SIG-M5 treated with dmso at 0.1 percent for 504 hours (cell line): Measurements from ENCODE around the gene TEDDM1.
"Not testable (repeated sequence)": the region's sequence is repeated elsewhere in the genome, so short reads cannot be mapped to it uniquely, and the experiment has no call there.

Experiments
- DNase-seq: peaks from one replicate; lab custom pipeline; 2025; ENCODE audit not compliant: unreplicated experiment; lab: John Stamatoyannopoulos, UW

The TEDDM1 gene, protein sequence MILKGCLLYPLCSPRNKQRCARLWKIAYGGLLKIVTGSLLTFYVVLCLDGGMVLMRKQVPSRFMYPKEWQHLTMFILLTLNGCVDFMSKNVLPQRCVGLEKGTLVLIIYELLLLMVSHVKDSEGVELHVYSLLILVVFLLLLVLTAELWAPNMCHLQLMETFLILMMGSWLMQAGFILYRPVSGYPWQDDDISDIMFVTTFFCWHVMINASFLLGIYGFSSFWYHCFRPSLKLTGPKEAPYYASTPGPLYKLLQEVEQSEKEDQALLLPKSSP

DNA sequence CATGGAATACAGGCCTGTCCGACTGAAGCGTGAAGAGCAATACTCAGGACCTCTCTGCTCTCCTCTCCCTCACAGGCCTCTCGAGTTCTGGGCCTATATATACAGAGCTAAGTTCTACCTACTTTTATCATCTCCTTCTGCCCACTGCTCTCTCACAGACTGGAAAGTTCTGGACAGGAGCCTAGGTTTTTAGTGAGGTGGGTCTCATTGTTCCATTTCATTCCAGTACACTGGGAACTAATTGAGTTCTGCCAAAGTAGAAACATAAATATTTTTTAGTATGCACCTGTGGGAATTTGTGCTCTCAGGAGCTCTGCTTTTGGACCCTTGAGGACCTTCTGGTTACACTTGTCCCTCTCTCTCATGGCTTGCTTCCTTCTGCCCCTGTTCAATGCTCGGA is at the start of gene TEDDM1:
TEDDM1 (minus strand) TSS at position 101 of the 400 bp plus-strand sequence. CDS start 182 bp downstream, outside the sequence.
- no peak for DNase-seq

DNA sequence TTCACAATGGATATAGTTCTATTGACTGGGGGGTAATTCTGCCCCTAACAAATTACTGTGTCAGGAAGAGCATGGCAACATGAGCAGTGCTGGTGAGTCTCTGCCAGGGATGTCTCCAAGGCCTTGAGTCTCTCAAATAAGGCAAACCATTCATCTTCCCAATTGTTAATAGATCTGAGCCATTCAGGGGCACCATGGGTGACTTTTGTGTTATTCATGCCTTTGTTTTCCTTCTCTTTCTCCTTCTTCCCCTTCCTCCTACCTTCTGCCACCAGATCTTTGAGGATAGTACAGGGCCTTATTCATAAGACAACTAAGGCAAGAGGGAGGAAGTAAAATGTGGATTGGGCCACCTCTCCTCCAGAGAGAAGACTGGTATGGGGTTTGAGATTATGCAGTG is 49.6 kb upstream of the TEDDM1 start, which contains the start of gene RGSL1:
RGSL1 (plus strand) TSS at position 60 of the 400 bp plus-strand sequence; CDS start at position 80, 20 bp downstream.
- DNase-seq = no peak

DNA sequence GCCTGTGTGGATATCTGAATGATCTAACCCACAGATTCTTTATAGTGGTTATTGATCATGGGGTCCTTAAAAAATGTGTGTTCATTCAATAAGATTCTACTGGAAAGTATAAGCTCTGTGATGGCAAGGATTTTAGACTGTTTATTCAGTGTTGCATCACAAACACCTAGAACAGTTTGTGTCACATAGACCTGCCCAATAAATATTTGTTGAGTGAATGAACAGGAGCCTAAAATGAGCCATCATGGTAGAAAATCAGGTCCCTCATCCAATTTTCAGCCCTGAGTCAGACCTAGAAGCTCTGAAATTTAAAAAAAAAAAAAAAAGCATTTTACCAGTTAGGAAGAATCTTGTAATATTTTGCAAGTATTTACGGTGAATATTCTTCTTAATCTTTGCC is 47.2 kb upstream of the TEDDM1 start:
- no peak for DNase-seq

DNA sequence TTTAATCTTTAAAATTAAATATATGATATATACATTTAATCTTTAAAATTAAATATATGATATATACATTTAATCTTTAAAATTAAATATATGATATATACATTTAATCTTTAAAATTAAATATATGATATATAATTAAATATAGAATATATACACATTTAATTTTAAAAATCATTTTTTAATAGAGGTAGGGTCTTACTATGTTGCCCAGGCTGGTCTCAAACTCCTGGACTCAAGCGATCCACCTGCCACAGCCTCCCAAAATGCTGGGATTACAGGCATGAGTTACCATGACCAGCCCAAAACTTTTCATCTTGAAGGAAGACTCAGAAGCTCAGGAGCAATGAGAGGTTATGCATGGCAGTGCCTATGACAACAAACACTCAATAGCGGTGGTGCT is 46.7 kb upstream of the TEDDM1 start:
- not testable (repeated sequence) for DNase-seq

DNA sequence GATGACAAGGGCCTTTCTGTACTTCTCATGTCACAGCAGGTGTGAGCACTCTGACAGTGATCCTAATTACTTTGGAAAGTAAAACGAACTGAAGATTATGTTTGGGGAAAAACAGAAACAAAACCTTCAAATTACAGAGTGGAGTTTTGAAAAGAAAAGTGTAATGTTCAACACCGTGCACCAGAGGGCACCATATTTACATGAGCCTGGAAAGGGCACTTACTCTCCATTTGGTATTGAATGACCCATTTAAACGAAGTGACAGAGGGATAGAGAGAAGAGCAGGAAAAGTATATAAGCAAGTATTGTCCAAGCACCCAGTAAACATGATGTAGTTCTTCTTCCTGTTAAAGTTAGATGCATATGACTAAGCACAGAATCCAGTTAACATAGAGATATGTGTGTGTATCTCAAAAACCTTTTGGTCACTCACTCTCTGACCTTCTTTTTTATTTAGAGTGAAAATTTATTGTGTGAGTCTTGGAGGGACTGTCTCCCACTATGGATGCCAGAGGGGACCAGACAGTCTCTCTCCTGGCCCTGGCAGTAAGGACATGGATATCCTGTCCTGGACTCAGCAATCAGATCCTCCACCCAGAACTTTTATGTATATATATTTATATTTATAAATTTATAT is 45.7 kb upstream of the TEDDM1 start:
- DNase-seq = peak; percentile 84

DNA sequence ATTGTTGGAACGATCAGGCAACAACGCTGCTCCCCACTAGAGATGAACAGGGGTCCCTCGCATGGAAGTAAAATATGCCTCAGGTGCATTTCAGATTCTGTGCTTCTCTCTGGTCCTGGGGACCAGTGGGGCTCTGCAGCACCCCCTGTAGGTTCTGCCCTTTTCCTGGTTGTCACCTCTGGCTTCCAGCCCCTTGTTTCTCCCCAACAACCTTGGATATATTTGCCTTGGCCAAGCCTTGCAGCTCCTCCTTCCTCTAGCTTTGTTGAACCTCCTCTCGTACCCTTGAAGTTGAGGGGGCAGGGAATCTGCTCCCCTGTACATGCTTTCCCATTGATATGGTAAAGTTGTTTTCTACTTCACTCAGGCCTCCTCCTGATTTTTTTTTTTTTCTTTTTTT is 44.0 kb upstream of the TEDDM1 start:
- DNase-seq = no peak

DNA sequence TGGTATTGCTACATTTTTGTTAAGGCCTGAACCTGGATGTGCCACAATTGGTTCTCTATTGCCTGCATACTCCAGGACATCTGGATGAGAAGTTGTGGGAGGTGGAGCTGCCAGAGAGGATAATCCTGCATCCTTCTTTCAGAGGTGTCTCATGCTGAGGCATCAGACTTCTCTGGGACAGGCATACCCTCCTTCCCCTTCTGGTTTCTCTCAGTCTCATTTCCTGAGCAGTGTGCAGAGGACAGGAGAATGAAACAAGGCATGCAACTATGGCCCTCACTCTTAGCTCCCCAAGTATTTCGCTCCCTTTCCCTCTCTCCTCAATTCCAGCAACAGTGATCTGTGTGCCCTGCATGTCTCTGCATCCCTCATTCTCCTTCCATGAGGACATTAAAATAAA is 41.9 kb upstream of the TEDDM1 start:
- DNase-seq = no peak

DNA sequence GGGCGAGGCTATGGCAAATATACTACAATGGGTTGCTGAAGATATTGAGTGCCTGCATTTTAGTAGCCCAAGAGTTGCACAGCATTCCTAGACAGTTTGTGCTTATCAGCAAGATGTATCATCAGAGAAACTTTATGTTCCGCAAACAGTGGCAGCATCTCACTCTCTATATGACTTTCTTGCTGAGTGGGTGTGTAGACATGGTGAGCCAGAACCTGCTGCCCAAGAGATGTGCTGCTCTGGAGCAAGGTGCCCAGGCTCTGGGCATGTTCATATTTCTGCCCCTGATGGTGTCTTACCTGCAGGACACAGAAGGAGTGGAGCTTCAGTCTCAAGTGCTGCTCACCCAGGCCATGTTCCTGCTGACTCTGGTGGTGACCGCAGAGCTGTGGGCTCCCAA is 41.3 kb upstream of the TEDDM1 start:
- DNase-seq = no peak

DNA sequence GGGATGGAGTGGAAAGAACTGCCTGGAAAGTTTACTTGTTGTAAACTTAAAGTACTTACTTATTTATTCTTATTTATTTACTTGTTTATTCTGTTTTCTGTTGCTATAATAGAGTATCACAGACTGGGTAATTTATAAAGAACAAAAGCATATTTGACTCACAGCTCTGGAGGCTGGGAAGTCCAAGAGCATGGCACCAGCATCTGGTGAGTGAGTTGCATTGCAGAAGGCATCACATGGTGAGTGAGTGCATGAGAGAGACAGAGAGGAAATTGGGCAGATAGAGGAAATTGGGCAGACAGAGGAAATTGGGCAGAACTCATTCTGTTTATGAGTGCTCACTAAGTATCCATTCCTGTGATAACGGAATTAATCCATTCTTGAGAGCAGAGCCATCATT is 37.9 kb upstream of the TEDDM1 start:
- no peak for DNase-seq

DNA sequence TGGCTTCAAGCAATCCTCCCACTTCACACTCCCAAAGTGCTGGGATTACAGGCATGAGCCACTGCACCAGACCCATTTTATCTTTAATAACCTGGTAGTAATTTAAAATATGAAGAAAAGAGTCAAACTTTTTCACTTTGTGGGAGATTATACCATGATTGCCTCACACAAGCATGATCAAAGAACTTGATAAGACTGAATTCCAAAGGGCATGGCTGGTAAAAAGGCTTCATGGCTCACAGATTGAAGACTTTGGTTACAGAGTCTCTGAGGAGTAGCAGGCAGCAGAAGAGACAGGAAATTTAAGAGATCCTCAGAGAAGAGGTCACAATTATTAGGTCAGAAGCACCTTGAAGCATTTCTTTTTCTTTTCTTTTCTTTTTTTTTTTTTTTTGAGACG is 33.1 kb upstream of the TEDDM1 start:
- no peak for DNase-seq

DNA sequence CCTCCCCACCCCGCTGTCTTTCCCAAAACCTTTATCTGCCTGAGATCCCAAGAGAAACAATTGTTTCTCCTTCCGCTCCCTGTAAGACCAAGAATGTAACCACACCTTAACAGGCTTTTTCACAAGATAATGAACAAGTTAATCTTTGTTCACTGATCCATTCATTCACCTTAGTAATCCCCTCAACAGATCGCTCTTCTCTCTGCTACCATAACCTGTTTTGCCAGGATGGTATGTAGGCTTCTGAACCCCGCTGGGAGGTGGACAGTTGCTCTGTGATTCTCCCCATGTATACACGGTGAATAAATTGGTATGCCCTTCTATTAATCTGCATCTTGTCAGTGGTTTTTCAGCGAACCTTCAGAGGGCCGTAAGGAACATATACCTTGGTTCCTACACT is 30.8 kb upstream of the TEDDM1 start:
- DNase-seq = no peak

DNA sequence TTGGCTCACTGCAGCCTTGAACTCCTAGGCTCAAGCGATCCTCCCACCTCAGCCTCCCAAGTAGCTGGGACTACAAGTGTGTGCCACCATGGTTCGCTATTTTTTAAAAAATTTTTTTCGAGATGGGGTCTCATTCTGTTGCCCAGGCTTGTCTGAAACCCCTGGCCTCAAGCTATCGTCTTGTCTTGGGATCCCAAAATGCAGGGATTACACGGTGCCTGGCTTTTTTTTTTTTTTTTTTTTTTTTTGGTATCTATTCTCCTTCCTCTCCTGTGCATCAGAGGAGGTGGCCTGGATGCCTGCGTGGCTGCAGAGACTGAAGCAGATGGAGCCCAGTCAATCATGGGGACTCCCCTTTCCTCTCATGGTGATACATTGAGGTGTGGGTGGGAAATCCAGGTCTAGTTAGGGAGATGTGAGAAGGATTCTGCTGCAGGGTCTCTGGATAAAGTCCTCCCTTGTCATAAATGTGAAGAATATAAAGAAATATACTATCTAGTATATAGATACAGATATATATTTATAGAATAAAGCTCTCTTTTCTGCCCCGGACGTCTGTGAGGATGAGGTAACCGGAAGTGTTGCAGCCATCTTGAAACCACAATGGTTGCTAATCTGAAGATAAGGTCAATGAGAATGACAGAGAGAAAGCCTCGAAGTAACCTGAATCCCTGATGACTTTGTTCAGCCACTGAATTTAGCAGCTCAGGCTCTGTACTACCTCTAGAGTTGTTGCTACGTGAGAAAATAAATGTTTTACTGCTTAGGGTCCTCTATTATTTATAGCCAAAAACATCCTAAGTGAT is 30.0 kb upstream of the TEDDM1 start:
- DNase-seq = peak; percentile 78

DNA sequence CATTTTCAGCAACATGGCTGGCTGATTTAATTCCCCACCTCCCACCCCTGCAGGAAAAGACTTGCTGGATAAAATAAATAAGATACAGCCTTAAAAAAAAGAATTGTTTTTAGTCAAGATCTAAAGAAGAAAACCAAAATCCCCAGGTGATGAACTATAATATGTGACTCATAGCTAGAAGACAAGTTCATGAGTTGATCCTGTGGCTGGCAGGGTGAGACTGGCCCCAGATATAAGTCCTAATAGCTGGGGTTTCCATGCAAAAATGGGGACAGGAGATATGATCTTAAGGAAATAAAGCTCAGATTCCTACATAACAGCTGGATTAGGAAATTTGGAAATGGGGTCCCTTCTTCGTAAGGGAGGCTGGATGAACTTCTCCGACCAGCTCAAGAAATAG is 27.6 kb upstream of the TEDDM1 start:
- no peak for DNase-seq

DNA sequence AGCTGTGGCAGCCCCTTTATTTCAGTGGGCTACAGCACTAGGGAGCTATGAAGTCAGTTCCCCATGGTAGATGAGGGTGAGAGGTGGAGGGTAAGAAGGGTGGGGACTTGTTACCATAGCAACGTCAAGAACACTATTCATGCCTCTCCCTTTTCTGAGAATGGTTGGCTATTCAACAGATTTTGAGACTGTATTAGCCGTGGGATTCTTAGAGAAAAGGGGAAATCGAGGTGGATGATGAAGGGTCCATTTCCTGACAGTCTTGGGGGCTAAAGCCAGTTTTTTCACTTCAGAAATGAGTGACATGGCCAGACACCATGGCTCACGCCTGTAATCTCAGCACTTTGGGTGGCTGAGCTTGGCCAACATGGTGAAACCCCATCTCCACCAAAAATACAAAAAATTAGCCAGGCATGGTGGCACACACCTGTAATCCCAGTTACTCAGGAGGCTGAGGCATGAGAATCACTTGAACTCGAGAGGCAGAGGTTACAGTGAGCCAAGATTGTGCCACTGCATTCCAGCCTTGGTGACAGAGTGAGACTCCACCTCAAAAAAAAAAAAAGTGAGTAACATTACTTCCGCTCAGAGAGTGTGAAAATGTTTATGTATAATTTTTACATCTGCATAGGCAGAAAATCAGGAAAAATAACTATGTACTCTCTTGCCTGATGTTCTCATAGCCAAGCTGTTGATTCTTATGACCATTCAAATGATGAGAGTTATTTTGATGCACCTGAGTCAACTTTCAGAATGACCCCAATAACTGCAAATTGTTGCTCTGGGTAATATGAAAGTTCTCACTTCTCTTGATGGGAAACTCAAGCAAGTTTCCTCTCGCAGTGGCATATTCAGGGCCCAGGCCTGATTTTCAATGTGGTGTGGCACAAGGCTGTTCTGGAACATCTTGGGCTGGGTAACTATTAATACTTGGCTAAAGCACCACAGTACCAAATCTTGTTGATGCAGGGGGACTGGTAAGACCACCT is 26.3 kb upstream of the TEDDM1 start:
- no peak for DNase-seq

DNA sequence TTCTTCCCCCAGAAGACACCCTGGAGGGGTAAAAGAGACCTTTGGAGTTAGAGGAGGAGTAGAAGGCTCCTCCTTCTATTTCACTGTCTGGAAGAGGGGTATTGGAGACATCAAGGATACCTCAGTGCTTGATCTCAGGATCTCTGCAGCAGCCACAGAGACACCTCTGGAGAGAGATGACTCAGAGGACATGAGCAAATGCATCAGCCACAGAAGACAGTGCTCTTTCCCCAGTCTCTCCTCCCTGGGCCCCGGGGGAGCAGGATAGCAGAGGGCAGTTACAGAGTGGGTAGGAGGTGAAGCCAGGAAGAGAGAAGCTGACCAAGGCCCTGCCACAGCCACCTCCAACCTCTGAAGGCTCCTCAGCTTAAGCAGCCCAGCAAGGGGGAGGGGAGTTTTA is 15.3 kb upstream of the TEDDM1 start:
- no peak for DNase-seq

DNA sequence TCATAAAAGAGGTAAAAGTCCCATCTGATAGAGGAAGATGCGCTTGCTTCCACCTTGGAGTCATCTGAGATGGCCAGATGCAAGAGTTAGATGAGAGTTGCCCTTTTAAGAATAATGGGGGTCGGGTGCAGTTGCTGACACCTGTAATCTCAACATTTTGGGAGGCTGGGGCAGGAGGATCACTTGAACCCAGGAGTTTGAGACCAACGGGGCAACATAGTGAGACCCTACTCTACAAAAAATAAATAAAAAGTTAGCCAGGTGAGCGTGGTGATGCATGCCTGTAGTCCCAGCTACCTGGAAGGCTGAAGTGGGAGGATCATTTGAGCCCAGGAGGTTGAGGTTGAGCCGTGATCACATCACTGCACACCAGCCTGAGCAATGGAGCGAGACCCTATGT is 13.5 kb upstream of the TEDDM1 start:
- DNase-seq = no peak

DNA sequence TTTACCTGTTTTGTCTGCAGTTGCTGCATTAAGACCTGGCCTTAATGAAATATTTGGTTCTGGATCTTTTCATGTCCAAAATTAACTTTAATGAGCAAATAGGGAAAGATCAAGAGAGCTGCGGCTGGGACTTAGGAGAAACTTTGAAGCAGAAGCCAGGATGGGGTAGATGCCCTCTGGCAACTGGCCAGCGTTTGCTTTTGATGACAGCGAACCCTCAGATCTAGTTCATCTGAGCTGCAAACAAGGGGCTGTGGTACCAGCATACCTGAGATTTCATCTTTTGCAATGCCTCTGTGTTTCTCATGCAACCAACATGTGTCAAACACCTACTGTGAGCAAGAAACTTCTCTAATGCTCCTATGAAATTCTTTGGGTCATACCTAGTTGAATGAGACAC is 13.0 kb upstream of the TEDDM1 start:
- DNase-seq = no peak

DNA sequence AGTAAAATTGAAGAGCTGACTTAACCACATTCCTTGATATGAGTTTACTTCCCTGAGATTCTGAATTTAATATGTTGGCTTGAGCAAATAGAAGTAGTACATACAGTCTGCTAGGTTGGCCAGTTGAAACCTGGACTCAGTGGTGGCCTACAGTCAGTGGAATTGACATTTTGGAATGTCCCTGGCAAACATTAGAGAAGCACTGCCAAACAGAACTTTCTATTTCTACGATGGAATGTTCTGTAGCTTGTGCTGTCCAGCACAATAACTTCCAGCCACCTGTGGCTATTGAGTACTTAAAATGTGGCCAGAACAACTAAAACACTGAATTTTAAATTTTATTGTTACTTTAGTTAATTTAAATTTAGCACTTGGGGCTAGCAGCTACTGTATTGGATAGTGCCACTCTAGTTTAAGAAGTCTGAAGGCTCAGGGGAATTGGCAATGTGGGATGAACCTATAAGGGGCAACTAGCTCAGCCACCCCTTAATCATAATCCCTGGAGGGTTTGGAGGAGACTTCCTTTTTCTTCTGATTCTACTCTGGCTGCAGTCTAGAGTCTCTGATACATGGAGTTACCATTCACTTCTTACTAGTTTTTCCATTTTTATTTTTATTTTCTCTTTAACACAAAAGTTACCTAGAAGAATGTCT is 10.3 kb upstream of the TEDDM1 start:
- DNase-seq = no peak

DNA sequence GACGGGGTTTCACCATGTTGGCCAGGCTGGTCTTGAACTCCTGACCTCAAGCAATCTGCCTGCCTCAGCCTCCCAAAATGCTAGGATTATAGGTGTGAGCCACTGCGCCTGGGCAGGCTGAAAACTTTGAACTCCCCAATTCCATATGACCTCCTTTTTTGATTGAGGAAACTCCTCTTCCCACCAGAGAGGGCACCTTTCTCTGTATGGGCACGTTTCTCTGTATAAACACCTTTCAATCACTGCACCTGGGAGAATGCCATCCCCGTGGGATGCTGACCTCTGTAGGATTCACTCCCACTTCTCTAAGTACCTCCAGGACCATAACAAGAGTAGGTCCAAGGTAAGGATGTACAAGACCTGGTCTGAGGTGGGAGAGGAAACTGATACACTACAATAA is 9.7 kb upstream of the TEDDM1 start:
- no peak for DNase-seq

DNA sequence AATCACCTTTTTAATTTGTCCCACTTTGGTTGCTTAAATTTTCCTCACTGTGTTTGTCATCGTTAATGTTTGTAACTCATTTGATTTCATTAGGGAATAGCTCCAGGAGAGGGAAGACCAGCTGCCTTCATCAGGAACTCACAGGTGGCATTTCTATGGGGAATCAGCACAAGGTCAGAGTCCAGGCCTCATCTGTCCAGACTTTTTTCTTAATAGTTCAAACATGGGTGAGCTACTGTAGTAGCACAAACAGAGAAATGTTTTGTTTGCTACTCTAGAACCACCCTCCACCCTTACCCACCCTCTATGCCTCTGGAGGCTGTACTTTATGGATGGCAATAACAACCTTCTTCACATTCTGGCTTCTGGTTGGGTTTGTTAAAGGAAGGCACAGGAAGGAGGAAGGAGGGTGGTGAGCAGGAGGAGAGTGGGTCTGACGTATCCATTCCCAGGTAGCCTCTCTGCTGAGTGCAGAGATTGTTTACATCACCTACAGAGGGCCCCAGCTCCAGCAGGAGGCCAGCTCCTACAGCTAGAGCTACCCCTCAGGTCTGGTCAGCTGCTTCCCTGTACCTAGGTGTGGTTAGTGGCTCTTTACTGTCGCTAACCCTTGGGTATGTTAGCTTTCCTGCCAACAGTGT is 8.1 kb upstream of the TEDDM1 start:
- no peak for DNase-seq
